NCI-H345 (cell line): ENCODE results near the gene RAB36.

ENCODE experiments used
- DNase-seq: peaks from one replicate; lab custom pipeline; 2025; lab: John Stamatoyannopoulos, UW

The RAB36 gene, protein sequence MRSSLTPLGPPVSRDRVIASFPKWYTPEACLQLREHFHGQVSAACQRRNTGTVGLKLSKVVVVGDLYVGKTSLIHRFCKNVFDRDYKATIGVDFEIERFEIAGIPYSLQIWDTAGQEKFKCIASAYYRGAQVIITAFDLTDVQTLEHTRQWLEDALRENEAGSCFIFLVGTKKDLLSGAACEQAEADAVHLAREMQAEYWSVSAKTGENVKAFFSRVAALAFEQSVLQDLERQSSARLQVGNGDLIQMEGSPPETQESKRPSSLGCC

GRCh38 chr22:23144932-23145877 is at the start of gene RAB36:
Gene RAB36, plus strand, starts transcription at chr22:23145477. Its CDS starts 1,140 bp downstream, at chr22:23146617.
- DNase-seq: peak; percentile 97

- no peak for DNase-seq
These were observed 49.4 kb upstream of the RAB36 start for GRCh38 chr22:23095733-23096342.

DNA sequence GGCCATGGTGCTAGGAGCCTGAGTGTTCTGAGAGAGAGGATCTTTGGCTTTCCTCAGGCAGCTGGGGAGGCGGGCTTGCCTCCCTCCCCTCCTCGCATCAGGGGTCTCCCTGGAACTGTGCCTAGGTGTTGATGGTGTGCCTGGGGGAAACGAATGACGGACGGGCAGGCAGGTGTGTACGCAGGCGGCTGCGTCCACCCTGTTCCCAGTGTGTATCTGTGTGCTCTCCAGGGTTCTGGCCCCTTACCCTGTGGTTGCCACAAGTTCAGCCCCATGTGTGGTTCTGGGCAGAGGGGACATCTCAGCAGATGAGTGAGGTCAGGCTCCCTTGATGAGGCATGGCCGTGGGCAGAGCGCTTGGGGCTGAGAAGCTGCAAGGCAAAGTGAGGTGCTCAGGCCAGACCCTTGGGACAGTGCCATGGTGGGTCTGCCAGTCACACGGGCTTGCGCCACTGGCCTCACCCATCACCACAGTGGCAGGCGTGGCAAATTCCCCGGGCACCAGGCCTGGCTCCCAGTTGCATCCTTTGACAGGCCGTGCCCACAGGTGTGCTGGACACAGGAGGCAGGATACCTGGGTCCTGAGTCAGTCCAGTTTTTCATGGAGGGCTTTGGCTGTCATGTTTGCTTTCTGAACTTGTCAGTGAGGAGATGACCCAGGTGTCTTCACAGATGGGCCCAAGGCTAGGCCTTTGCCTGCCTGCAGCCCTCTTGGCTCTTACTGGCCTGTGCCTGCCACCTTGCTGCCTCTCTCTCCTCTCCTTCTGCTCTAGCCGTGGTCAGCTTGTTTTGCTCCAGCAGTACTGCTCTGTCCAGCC is 47.7 kb upstream of the RAB36 start:
- DNase-seq: no peak

GRCh38 chr22:23098230-23098705 is 47.0 kb upstream of the RAB36 start:
- DNase-seq: no peak

- no peak for DNase-seq
These were observed 46.4 kb upstream of the RAB36 start for GRCh38 chr22:23098718-23099530.

- DNase-seq: no peak
These were observed 45.8 kb upstream of the RAB36 start for GRCh38 chr22:23099531-23099804.

DNA sequence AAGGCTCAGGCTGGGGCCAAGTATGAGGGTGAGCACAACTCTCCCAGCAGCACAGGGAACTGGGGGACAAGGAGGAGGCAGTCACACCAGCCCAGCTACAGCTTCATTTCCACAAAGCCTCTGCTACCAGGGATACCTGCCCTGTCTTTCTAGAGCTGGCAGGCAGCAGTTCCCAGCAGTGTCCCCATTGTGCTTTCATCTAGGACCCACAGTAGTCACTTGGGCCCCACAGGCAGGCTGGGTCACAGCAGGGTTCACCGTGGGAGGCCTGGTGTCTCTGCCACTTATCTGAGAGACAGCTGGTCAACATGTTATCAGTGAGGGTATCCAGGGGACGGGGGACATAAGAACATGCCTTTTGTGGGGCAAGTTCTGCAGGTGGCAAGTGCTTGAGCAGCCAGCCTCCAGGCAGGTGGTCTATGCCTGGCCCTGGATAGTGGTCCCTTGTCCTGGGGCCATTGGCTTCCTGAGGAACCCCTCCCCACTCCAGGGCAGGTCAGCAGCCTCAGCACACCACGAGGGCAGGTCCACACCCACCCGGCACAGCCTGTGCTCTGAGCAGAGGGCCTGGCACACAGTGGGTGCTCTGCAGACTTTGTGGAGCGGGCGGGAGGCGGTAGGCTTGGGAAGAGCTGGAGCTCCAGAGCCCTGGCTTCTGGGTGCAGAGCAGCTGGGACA is 45.0 kb upstream of the RAB36 start:
- DNase-seq: peak; percentile 53

GRCh38 chr22:23101524-23101923 is 43.8 kb upstream of the RAB36 start:
- DNase-seq: no peak

GRCh38 chr22:23102002-23102655 is 43.1 kb upstream of the RAB36 start:
- DNase-seq: no peak

DNA sequence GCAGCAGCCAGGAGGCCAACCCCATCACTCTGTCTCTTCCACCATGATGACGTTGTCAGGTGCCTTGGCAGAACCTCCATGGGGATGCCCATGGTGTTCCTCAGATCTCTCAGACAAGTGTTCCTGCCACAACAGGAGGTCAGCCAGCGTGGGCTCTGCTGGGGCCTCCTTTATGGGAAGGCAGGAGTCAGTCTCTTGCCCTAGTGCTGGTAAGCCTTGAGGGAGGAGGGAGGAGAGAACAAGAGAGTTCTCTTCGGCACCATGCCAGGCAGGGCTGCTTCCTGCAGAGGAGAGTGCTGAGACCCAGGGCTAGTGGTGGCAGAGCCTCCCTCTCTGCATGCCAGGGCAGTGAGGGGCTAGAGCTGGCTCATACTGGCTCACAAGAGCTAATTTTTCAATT is 42.5 kb upstream of the RAB36 start:
- no peak for DNase-seq

DNA sequence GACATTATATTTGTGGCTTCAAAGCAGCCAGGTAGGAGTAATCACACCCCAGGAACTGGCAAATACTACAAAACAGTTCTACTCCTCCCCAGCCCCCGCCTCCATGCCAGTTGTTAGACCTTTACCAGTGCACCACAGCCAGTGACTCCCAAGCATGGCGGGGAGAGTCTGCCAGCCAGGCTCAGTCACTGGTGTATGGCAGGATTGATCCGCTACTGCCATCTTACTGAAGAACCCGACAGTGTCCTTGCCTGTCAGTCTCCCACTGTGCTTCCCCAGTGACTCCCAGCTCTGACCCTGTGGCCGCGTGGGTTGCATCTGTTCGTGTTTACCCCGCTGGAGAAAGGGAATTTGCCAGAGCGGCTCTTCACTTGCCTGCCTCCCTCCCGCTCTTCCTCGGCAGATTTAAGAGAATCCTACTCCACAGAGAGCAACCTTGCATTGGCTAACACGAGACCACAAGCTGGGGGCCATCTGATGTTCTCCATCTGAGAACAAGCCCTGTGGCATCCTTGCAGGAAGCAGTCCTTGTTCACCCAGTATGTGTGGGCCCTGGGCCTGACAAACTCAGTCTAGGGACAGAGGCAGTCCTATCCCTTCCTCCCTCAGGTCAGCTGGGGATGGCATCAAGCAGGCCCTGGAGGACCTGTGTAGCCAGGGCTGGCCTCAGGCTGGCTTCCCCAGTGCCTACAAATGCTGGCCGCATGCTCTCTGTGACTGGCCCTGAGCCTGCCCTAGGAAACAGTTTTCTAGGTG is 41.9 kb upstream of the RAB36 start:
- no peak for DNase-seq

- no peak for DNase-seq
These were observed 40.9 kb upstream of the RAB36 start for GRCh38 chr22:23104187-23104971.

DNA sequence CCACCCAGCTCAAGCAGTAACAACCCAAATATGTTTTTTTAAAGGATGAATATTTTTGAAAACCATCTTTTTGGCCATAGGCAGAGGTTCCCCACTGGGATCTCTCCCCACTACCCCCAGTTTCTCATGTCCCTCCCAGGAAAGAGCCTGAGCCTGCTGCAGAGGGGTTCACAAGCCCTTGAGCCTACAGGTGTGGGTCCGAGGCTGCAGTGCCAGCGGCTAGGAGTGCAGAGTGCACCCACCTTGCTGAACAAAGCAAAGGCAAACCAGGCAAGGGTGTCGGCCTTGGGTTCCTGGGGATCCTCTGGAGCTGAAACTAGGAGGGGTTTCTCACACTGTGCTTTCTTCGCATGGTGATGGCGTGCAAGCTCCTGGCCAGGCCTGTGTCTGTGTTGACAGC is 40.0 kb upstream of the RAB36 start:
- no peak for DNase-seq

- DNase-seq: no peak
These were observed 39.4 kb upstream of the RAB36 start for GRCh38 chr22:23105919-23106318.

- DNase-seq: no peak
These were observed 38.9 kb upstream of the RAB36 start for GRCh38 chr22:23106344-23106743.

DNA sequence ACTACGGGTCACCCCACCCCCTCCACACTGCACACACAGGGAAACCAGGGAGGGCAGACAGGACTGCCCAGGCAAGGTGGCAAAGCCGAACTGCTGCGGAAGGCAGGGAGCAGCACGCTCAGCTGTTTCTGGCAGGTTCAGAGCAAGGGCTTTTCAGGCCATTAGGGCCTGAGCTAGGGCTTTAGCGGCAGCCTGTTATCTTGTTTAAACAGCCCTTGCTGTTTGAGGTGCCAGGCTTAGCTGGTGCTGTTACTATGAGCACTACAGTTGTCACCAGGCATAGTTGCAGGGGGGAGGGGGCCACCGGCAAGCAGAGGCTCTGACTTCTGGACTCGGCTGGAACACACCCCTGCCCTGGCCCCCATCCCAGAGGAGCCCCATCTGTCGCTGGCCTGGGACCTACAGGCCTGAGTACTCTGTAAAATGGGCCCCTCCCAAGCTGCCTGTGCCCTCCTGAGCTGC is 38.3 kb upstream of the RAB36 start:
- DNase-seq: no peak

- no peak for DNase-seq
These were observed 37.6 kb upstream of the RAB36 start for GRCh38 chr22:23107487-23108248.
